HG03469 (cell line): Measurements from ENCODE around the gene CTU1.

ENCODE experiments used
- ATAC-seq: cut with Tn5 transposase; IDR thresholded peaks from one replicate; pipeline ENCODE4 v1.9.1; 2021; ENCODE audit warnings: mild to moderate bottlenecking, moderate library complexity, moderate number of reproducible peaks; ENCODE audit not compliant: unreplicated experiment

The CTU1 gene

DNA sequence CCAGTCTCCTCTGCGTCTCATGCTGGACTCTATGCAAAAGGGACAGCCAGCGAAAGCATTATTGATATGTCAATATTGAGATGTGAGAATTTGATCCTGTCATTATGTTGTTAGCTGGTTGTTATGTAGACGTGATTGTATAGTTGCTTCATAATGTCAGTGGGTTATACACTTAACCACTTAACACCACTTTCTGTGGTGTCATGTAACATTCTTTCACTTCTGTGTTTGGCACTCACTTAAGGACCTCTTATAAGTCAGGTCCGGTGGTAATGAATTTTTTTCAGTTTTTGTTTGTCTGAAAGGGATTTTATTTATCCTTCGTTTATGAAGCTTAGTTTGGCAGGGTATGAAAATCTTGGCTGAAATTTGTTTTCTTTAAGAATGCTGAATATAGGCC is 26.8 kb upstream of the CTU1 start:
- no peak for ATAC-seq

DNA sequence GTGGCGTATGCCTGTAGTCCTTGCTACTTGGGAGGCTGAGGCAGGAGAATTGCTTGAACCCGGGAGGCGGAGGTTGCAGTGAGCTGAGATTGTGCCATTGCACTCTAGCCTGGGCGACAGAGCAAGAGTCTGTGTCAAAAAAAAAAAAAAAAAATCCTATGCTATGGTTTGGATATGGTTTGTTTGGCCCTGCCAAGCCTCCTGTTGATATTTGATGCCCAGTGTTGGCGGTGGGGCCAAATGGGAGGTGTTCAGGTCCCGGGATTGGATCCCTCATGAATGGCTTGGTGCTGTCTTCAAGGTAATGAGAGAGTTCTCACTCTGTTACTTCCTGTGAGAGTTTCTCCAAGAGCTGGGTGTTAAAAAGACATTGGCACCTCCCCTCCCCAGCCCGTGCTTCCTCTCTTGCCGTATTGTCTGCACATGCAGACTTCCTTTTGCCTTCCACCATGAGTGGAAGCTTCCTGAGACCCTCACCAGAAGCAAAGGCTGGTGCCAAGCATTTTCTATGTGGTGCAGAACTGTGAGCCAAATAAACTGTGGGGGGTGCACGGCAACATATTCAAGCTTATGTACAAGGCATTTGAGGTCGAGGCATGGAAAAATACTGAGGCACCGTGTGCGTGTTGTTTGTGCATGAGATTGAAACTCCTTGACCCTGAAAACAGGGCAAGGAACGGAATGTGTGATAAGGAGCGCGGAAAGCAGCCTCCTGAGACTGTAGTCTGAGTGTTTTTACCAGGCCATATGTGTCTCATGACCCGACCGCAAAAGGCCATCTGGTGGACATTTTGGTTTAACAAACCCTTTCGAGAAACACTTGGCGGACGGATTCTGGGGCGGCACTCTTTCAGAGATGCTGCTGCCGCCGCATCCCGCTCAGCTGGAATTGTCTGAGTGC is 23.8 kb upstream of the CTU1 start:
- ATAC-seq: no peak

DNA sequence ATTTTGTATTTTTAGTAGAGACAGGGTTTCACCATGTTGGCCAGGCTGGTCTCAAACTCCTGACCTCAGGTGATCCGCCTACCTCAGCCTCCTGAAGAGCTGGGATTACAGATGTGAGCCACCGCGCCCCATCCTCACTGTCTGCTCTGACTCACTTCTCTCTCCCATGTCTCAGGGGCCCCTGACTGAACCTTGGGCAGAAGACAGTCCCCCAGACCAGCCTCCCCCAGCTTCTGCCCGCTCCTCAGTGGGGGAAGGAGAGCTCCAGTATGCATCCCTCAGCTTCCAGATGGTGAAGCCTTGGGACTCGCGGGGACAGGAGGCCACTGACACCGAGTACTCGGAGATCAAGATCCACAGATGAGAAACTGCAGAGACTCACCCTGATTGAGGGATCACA is 21.5 kb upstream of the CTU1 start:
- ATAC-seq: no peak

DNA sequence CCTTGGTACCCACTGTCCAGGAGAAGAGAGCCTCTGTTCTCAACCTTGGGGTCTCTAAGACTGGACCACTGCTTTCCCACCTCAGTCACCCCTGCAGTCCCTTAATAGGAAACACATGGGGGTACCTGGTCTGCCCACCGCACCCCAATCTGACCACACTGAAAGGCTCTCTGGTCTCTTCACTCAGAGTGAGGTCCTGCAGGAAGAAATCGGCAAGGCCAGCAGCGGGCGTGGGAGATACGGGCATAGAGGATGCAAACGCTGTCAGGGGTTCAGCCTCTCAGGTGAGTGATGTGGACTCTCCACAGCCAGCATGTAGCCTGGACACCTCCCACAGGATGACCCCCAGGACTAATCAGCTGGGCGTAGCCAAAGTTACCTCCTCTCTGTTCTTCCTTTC is 20.0 kb upstream of the CTU1 start:
- no peak for ATAC-seq

DNA sequence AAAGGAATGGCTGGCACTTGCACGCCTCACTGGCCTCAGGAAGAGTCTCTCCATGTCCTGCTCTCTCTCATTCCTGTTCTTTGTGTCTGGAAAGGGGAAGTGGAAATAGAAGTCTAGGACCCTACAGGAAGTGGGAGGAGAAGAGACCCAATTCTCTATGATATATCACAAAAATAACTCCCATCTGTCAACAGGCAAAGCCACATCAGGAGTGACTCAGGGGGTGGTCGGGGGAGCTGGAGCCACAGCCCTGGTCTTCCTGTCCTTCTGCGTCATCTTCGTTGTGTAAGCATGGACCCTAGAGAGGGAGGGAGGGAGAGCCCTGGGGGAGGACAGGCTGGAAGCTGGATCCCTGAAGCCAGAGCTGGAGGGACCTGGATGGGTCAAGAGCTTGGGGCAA is 19.5 kb upstream of the CTU1 start:
- ATAC-seq: no peak

DNA sequence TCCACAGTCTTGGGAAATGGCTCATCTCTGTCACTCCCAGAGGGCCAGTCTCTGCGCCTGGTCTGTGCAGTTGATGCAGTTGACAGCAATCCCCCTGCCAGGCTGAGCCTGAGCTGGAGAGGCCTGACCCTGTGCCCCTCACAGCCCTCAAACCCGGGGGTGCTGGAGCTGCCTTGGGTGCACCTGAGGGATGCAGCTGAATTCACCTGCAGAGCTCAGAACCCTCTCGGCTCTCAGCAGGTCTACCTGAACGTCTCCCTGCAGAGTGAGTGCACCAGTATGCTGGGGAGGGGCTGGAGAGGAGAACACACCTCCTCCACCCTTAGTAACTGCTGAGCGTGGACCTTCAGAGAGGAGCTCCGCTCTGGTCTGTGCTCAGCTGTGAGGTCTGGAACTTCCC is 18.8 kb upstream of the CTU1 start:
- no peak for ATAC-seq

DNA sequence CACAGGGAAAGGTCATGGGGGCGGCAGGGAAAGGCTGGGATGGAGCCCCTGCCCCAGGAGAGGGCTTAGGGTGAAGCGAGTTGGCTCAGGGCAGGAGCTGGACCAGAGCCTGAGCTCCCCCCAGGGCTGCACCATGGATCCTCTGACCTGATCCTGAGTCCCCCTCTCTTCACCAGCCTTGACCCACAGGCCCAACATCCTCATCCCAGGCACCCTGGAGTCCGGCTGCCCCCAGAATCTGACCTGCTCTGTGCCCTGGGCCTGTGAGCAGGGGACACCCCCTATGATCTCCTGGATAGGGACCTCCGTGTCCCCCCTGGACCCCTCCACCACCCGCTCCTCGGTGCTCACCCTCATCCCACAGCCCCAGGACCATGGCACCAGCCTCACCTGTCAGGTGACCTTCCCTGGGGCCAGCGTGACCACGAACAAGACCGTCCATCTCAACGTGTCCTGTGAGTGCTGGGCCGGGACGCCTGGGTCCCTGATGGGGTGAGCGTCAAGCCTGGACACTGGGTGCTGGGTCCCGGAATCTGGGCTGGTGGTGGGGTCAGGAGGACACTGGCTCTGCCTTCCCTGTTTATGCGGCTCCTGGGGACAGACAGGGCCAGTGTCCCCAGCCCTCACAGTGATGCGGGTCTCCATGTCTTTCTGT is 17.3 kb upstream of the CTU1 start:
- no peak for ATAC-seq

DNA sequence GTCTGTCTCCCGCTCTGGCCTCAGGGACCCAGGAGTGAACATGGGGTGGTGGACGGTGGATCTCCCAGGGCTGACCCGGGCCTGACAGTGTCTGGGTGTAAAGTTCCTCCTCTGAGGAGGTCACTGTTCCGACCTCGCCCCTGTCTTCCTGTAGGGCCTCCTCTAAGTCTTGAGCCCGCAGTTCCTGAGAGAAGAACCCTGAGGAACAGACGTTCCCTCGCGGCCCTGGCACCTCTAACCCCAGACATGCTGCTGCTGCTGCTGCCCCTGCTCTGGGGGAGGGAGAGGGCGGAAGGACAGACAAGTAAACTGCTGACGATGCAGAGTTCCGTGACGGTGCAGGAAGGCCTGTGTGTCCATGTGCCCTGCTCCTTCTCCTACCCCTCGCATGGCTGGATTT is 16.5 kb upstream of the CTU1 start, which contains the start of gene SIGLEC9:
Gene SIGLEC9 (plus strand): TSS at position 178 of the 400 bp plus-strand sequence. CDS start 69 bp downstream, at position 247.
- no peak for ATAC-seq

DNA sequence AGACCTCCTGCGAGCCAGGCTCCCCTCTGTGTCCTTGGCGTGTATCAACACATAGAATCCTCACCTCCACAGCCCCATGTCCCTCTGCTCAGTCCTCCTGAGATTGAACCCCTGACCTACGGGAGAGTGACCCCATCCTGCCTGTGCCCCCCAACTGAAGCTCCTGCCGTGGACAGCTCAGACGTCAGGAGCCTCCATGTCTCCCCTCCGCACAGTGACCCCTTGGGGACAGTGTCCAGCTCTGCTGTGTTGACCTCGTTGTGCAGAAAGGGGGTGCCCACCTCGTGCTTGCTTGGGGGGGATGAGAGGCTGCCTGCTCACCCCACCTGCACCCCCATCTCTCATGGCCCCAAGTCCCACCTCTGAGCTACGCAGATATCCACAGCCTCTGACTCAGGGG is 16.0 kb upstream of the CTU1 start:
- ATAC-seq: no peak

DNA sequence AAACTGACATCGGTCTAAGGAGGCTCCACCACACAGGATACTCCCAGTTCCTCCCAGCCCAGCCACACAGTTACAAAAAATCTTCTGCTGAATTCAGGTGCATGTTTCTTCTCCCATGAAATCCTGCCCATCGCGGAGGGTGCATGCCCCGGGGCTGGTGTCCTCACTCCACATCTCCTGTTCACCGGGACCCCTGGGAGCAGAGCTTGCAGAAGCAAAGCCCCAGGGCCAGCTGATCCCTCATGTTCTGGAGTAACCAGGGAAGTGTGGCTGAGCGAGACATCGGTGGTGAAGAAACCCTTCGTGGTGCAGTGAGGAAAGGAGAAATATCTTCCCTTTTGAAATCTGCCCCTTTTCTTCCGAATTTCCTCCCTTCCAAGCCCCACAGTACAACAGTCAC is 15.6 kb upstream of the CTU1 start:
- no peak for ATAC-seq

DNA sequence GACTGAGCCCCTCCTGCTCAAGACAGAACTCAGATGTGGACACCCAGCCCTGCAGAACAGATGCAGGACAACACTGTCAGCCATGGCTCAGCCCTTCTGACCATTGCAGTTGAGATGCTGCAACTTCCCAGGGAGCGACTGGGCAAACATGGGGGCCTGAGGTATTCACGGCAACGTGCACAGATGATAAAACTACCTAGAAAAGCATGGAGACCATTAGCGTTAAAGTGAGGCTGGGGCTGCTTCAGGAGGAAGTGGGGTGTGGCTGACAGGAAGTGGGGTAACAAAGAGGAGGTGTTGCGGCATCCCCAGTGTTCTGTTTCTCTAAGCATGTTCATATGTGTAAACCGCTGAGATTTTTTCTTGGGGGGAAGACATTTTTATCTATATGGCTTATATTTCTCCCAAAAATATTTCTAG is 15.2 kb upstream of the CTU1 start:
- no peak for ATAC-seq

DNA sequence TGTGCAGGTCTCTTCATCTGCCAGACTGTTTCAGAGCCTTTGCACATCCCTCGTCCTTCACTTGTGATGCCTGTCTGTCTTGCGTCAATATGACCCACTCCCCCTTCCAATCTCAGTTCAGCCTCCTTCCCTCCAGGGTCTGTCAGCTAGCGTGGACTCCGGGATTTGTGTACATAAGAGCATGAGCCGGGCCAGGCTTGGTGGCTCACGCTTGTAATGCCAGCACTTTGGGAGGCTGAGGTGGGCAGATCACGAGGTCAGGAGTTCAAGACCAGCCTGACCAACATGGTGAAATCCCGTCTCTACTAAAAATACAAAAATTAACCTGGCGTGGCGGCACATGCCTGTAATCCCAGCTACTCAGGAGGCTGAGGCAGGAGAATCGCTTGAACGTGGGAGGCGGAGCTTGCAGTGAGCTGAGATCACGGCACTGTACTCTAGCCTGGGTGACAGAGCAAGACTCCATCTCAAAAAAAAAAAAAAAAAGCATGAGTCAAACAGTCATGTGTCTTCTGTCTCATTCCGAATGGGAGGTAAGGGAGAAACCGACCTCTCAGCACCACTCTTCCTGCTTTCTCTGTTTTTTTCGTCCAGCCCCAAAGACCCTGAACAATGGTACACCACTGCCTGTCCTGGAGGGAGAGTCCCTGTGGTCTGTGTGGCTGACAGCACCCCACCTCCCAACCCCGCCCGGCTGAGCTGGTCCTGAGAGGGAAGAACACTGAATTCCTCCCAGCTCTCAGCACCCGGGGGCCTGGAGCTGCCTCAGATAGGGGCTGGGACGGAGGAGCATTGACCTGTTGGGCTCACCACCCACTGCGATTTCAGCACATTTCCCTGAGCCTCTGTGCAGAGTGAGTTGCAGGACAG is 14.1 kb upstream of the CTU1 start:
- no peak for ATAC-seq

DNA sequence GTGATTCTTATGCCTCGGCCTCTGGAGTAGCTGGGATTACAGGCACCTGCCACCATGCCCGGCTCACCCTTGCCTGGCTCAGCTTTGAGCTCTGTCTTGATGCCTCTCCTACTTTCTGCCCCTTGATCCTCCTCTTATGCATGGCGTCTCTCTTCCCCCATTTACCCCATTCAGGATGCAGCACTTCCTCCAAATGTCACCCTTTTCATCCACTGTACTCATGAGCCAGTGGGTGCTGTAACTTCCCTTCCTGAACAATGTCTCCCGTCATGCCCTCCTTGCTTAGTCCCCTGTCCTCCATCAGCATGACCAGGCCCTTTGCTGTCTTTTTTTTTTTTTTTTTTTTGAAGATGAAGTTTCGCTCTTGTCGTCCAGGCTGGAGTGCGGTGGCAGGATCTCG is 13.0 kb upstream of the CTU1 start:
- no peak for ATAC-seq

DNA sequence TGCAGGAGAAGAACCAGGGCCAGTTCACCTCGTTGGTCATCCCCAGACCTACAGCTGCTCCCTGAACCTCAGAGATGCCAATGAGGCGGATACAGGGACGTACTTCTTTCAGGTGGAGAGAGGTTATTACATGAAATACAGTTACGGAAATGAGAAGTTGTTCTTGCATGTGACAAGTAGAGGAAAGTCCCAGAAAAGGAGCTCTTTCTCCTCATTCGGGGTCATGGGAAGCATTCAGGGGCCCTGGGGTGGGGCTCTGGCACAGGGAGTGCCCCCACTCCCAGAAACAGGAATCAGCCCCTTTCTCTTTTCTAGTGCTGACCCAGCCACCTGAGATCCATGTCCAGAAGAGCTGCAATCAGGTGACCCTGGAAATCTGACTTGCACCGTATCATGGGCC is 12.0 kb upstream of the CTU1 start:
- ATAC-seq: no peak

DNA sequence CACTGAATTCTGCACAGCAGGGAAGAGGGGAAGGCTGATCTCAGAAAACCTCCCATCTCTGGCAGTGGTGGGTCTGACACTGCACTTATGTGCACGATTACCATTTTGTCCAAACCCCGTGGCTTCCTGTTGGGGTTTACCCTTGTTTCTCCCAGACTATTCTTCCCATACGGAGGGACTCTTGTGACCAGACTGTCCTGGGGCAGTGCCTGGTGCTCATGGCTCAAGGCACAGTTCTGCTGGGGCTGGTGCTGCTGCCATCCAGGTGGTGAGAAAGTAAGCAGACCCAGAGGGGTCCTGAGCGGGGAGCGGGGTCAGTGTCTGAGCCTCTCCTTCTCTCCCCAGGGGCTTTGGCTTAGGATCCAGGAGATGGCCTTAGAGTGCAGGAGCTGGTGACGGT is 11.4 kb upstream of the CTU1 start:
- ATAC-seq: no peak

DNA sequence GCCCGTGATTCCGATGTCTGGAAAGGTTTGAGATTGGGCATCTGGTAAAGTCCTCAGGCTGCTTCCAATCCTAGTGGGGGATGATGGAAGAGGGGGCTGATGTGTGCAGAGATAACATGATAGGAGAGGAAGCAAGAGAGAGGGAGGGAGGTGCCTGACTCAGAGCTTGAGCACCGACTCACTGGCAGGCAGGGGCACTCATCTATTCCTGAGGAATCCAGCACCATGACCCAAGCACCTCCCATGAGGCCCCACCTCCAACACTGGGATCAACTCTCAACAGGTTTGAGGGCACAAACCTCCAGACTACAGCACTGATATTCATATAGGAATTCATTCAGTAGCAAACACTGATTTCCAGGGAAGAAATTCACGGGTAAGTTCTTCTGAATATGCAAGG is 10.9 kb upstream of the CTU1 start:
- no peak for ATAC-seq

DNA sequence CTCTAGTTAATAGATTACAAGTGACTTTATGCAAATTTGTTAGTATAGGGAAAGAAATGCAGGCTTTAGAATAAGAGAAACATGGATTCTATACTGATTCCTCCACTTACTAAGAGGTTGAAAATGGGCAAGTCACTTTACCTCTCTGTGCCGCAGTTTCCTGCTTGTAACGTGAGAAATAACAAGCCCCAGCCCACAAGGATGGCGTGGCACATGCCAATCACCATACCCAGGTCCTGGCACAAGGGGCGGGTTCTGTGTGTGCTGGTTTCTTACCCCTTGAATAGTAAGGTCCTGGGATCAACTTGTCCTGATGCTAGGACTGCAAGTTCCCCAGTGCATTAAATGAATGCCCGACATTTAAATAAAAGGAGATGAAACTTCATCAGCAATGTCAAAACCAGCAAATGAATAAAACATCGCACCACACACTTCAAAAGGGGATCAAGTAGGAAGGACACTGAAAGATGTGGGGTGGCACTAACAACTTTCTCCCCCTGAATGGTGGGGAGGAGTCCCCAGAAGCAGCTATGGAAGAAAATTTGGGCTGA is 8.6 kb upstream of the CTU1 start:
- no peak for ATAC-seq

DNA sequence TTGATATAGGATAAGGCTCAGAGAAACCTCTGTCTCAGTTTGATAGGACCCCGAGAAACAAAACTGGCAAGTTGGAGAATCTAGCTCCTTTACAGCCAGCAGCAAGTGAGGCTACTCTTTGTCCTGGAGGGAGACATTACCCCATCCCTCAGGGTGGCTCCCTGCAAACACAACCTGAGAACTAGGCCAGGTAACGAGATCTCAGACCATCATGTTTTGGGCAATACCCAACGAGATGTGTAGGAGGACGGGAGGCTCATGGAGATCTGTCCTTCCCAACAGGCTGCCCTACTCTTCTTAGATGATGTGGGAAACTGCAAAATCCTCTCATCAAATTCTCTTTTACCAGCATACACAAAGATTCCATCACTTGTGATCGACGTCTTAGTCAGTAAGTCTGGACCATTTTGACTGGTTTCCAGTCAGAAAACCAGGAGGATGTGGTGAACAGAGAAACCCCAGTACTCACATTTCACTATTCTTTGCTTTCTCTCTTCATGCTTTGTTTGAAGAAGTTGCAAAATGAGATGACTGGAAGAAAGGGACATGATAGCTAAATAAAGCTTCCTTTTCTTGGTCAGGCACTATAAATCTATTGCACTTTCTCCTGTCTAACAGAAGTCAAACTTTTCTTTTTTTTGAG is 6.0 kb upstream of the CTU1 start:
- ATAC-seq: no peak

DNA sequence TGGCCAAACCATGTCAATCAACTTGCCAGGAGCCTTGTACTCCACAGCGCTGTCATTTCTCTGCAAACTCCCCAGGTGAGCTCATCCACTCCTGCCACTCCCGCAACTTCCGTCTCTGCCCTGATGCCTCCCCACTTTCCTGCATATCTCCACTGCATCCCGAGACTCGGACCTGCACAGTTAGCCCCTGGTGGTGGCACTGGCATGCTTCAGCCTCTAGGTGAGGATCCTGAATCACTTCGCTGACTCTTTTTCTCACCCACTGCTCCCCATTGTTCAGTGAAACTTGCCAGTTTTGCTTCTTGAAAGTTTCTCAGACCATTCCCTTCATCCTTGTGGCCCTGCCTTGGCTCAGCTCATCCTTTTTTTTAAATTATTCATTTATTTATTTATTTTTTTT is 3.4 kb upstream of the CTU1 start:
- ATAC-seq: no peak

DNA sequence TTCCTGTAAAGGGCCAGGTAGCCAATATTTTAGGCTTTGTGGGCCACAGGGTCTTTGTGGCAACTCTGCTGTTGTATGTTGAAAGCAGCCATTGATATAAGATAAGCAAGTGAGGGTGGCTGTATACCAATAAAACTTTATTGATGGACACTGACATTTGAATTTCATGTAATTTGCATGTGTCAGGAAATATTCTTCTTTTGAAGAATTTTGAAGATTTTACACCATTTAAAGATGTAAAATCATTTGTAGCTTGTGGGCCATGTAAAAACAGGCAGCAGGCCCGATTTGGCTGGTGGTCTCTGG is 2.4 kb upstream of the CTU1 start:
- no peak for ATAC-seq

DNA sequence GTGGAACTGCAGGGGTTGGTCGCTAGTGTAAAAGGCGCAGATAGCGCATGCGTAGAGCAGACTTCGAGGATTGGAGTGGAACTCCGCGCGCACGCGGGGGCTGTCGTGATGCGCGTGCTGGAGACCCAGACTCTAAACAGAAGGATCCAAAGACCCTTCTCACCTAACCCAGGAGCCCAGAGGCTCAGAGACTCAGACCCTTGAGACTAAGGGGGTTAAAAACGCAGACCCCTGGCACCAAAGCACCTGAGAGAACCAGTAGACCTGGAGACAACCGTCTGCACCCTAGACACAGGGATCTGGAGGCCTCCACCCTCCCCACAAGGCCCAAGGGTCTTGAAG is 567 bp upstream of the CTU1 start:
- peak; percentile 12 for ATAC-seq
